Measurements from ENCODE around the gene ACSL1.

Gene ACSL1

DNA sequence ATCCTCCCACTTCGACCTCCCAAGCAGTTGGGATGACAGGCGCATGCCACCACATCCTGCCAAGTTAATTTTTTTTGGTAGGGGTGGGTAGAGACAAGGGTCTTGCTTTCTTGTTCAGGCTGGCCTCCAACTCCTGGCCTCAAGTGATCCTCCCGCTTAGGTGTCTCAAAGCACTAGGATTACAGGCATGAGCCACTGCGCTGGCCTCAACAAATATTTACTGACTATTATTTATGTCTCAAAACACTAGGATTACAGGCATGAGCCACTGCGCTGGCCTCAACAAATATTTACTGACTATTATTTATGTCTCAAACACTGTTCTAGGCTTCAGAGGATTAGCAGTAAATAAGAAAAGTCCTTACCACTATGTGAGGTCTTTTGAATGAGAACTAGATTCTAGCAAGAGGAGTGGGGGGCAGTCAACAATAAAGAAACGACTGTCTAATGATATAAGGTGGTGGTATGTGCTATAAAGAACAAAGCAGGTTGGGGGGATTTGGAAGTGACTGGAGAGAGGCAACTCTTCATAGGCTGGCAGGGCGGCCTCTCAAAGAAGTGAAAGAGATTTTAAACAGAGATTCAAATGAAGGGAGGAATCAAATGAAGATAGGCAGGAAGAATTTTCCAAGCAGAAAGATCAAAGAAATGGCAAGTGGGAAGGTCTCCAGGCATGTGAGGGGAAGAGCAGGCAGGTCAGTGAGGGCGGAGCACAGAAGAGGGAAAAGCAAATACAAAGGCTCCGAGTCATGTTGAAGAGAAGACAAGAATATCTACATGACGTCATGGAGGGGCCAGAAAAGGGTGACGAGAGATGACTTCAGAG is 12.7 kb upstream of the ACSL1 start:
- DNase-seq, result no peak

- no peak for DNase-seq
Observed at GRCh38 chr4:184836613-184837012, 10.8 kb upstream of the ACSL1 start.

GRCh38 chr4:184833046-184833838 is 7.5 kb upstream of the ACSL1 start:
- DNase-seq, result no peak

- DNase-seq, result no peak
Observed at GRCh38 chr4:184831153-184831552, 5.4 kb upstream of the ACSL1 start.

GRCh38 chr4:184826691-184827270 is 1.0 kb upstream of the ACSL1 start:
- DNase-seq, result no peak

DNA sequence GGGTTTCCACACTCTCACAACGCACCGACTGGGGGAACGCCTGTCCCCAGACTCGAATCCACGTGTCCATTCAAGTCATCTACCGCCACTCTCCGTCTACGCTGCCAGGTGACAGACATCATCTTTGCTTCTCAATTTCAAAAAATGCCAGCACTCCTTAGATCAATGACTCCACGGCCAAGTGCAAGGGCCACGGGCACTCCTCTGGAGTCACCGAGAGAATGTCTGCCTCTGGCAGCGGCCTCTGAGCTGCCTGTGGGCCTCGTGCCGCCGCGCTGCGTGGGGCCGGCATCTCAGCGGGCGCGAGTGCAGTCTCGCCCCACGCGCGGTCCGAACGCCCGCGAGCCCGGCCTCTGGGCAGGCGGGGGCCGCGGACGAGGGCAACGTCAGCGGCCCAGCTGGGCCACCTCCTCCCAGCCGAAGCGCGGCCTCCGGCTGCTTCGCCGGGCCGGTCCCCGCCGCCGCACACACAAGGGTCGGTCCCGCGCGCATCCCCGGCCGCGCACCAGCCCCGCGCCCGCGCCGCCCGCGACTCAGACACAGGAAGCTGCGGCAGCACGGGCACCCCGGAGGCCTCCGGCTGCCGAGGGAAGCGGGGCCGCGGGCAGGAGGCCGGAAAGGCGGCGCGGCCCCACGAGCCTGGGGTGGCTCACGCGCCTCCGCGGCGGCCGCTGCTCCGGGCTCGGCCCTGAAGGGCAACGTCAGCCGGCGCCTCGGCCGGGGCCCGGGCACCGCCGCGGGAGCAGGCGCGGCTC is 450 bp downstream of the ACSL1 start:
- no peak for DNase-seq

DNA sequence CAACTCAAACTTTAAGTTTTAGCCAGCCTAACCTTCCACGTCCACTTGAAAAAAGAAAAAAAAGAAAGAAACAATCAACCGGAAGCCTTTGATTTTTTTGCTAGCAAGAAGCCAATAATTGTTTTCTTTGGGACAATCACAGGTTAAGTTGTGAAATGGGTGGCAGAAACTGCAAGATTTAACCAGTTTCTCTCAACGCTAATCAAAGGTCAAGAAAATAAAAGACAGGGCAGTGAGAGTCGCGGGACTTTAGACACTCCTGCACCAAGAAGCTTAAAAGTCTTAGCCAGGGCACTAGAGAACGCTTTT is 1.0 kb downstream of the ACSL1 start:
- DNase-seq, result no peak

- DNase-seq, result no peak
Observed at GRCh38 chr4:184824081-184824775, 1.5 kb downstream of the ACSL1 start.

DNA sequence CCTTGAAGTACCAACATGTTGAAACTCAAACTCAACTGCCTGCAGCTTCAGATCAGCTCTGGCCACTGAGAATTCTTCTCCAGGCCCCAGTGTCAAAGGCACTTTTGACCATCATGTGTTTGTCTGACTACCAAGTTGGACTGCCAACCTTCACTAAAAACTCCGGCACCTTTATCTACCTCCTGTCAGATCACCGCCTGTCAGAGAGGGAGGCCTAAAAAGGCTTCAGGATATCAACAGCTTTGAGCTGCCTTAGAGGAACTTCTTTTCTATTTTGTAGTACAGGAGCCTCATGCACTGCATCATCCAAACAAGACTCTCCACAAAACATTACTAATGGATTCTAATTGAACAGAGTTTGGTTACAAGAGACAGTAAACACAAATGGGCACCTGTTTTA is 2.8 kb downstream of the ACSL1 start:
- DNase-seq, result no peak

GRCh38 chr4:184822356-184822755 is 3.4 kb downstream of the ACSL1 start:
- DNase-seq, result no peak

DNA sequence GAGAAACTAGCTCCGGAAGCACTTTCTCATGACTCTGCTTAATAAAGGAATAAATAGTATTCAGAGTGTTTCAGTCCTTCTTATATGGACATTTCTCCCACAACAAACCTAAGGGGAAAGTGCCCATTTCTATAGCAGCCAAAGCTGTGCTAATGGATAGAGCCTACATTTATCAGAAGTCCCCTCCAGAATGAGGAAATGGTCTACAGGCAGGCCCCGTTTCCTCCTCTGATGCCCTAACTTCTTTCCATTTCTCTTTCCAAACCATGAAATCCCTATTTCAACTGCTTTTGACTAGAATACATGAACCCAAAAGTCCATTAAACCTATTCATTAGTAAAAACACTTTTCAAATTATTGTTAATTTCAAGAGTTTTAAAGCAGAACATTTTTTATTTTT is 4.5 kb downstream of the ACSL1 start:
- no peak for DNase-seq

DNA sequence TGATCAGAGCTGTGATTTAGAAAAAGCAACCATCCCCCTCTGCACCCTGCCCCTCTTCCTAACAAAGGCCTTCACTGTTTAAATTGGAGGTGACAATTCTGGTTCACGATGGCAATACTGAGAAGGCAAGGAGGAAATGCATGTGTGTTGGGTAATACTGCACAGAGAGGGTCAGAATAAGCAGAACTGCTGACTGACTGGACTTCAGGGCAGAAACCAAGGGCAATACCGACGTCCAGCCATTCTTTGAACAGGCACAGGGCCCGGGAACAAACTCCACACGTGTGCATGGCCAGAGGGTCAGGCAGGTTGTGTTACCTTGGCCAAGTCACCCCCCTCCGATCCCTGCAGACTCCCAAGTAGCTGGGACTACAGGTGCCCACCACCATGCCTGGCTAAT is 6.0 kb downstream of the ACSL1 start:
- no peak for DNase-seq

DNA sequence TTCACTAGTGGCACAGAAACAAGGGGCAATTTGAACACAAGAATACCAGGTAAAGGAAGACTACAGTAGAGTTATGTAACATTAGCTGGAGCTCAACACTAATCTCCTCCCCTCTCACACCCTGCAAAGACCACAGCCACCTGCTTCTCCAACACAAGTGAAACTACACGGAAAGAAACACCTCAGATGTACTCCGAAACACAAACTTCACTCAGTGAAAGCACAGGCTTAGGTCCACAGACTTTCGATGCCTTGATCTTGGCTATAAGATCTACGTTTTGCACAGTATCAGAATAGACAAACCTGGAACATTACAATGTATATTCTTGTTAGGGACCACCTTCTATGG is 7.6 kb downstream of the ACSL1 start:
- no peak for DNase-seq

- DNase-seq, result no peak
Observed at GRCh38 chr4:184817494-184818215, 8.1 kb downstream of the ACSL1 start.

DNA sequence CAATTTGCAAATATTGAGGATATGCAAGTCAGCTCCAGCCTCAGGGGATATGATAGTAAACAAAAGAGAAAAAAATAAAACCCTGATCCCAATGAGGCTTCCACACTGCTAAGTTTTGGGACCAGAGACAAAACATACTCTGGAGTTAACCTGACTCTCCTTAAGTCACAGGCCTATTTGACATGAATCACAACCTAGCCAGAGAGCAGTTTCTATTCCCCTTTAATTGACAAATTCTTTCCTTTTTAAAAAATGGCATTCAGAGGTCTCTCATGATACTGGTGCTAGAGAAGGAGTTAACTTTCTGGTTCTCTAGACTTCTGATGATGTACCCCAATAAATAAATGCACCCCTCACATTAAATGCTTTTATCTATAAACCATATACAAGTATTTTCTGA is 8.8 kb downstream of the ACSL1 start:
- no peak for DNase-seq

DNA sequence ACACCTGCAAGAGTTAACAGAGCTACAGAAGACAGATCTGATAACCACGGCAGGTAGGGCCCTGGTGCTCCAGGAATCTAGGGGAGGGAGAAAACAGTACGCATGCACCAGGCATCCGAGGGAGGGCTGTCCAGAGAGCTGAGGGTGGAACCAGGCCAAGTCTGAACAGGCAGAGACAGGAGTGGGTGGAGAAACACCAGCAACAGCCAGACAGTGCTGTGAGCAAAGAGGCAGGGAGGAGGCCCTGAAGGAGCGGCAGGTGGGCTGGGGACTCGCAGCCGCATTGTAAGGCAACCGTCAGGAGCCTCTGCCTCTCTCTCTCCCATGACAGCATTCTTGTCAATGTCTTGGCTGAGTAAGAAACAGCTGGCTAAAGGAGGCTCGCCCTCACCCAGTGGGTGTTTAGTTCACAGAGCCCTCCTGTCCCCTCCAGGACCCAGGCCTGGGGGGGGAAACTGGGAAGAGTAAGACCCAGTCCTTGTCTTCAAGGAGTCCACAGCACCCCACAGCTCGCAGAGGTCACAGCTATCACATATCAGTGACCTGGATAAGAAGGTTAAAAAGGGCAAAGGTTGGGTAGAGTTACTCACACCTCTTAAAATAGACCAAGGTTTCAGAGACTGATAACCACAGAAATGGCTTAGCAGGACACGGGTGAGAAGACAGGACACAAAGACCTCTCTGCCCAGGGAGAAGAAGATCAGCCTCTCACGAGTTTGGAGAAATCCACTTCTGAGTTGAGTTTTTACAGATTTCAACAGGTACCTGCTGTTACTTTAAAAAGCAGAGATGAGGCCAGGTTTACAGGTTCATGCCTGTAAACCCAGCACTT is 10.5 kb downstream of the ACSL1 start:
- peak; percentile 75 for DNase-seq

GRCh38 chr4:184814686-184815045 is 11.1 kb downstream of the ACSL1 start:
- no peak for DNase-seq

GRCh38 chr4:184812651-184813181 is 13.1 kb downstream of the ACSL1 start:
- DNase-seq, result no peak

DNA sequence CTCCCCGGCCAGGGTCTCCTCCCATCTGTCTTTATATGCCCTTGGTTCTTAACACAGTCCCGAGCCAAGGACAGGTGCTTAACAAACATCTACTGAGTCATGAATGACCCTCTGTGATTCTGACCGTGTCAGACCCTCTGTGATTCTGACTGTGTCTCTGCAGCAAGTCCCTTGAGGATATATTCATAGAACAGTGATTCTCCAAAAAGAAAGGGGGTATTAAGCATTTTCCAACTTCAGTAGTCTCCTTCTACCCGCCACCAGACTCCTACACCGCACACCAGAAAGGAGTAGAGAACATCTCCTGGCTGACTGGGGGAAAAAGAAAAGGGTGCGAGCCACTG is 13.6 kb downstream of the ACSL1 start:
- no peak for DNase-seq

- no peak for DNase-seq
Observed at GRCh38 chr4:184811526-184812198, 14.1 kb downstream of the ACSL1 start.

GRCh38 chr4:184810720-184811119 is 15.0 kb downstream of the ACSL1 start:
- DNase-seq, result no peak

All from DMS 273 treated with DMSO at 0.1 percent for 48 hours (cell line).